Neural progenitor cell (in vitro differentiated cells): ENCODE results near the gene TRIM63.

Experiments used
- EZH2 ChIP-seq: fragments of 200-600 bp; sonication (generic); IDR thresholded peaks from 2 replicates; pipeline ENCODE4 v1.6.1; 2017; ENCODE audit warnings: antibody characterized with exemption, mild to moderate bottlenecking, moderate library complexity
- TF ChIP-seq, protein P1 (sequence below): fragments of 200-600 bp; sonication (generic); IDR thresholded peaks from 2 replicates; pipeline ENCODE4 v1.5.1; 2017; ENCODE audit warnings: antibody characterized with exemption, mild to moderate bottlenecking

- TF ChIP-seq, protein P1, sequence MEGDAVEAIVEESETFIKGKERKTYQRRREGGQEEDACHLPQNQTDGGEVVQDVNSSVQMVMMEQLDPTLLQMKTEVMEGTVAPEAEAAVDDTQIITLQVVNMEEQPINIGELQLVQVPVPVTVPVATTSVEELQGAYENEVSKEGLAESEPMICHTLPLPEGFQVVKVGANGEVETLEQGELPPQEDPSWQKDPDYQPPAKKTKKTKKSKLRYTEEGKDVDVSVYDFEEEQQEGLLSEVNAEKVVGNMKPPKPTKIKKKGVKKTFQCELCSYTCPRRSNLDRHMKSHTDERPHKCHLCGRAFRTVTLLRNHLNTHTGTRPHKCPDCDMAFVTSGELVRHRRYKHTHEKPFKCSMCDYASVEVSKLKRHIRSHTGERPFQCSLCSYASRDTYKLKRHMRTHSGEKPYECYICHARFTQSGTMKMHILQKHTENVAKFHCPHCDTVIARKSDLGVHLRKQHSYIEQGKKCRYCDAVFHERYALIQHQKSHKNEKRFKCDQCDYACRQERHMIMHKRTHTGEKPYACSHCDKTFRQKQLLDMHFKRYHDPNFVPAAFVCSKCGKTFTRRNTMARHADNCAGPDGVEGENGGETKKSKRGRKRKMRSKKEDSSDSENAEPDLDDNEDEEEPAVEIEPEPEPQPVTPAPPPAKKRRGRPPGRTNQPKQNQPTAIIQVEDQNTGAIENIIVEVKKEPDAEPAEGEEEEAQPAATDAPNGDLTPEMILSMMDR = no peak
- TF ChIP-seq EZH2 = no peak
Measured at GRCh38 chr1:26049531-26050247, 17.7 kb downstream of the TRIM63 start.
